SK-N-MC (cell line): Measurements from ENCODE around the gene BID.

Experiments used
- EZH2 ChIP-seq: fragments of 200-600 bp; sonication (generic); IDR thresholded peaks from one replicate; pipeline ENCODE4 v1.6.1; 2017; ENCODE audit warnings: antibody characterized with exemption
- POLR2AphosphoS5 ChIP-seq: IDR thresholded peaks from 2 replicates; pipeline ENCODE4 v1.6.1; 2012; ENCODE audit warnings: mild to moderate bottlenecking, low read depth, low read length, borderline replicate concordance

DNA sequence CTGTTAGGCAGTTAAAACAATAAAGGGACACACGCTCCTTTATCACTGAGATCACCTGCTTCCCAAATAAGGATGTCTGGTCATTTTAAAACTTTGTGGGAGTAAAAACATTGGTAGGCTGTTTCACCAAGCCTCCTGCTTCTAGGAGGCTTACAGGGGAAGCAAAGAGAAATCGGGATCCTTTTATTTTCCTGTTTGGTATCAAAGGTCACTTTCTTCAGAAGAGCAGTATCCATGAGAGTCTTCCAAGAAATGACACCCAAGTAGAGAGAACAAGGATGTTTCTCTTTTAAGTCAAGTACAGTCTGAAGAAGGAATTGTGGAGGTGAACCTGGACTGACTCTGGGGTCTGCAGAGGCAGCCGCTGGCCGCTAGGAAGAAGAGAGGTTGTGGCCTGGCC lies 36.9 kb upstream of the BID start:
- TF ChIP-seq POLR2AphosphoS5 (no peak), EZH2 (no peak)
